Uterus (tissue), 2 donors: ENCODE data around the gene GDF10.

Experiments used
- CTCF ChIP-seq, 4 experiments: fragments of 200-600 bp in 2 of 4; fragments of 450-650 bp in 2 of 4; sonication (generic) in 2 of 4; IDR thresholded peaks; one replicate each; pipeline ENCODE4 v1.5.1; 2016 to 2019; ENCODE audit warnings: antibody characterized with exemption in 4 of 4, mild to moderate bottlenecking in 2 of 4, moderate library complexity in 1 of 4
- POLR2A ChIP-seq, 2 donors: fragments of 450-650 bp; IDR thresholded peaks; one replicate each; pipeline ENCODE4 v1.6.1; 2016; ENCODE audit warnings: antibody characterized with exemption in 2 of 2, mild to moderate bottlenecking in 1 of 2, moderate library complexity in 1 of 2

- no peak for TF ChIP-seq CTCF (IDR thresholded peaks at IDR 0.05)
- TF ChIP-seq POLR2A (IDR thresholded peaks at IDR 0.05): no peak
Measured at GRCh38 chr10:47282005-47282656, 17.9 kb upstream of the GDF10 start.
